Stimulated activated naive CD8-positive, alpha-beta T cell treated with anti-CD3 and anti-CD28 coated beads, Interleukin-15, amount 100 ng/mL, for 72 hours (primary cell): ENCODE results near the gene CLASRP.
"Not testable (repeated sequence)": the region's sequence is repeated elsewhere in the genome, so short reads cannot be mapped to it uniquely, and the experiment has no call there.

ENCODE experiments used
- ATAC-seq: fragments of 150-1000 bp; cut with Tn5 transposase; 2 replicates; pipeline ENCODE4 v1.10.0; 2021; ENCODE audit warnings: mild to moderate bottlenecking, moderate library complexity
- DNase-seq, 2 donors: peaks; one replicate each; pipeline ENCODE4 v3.0.0; 2021 to 2022
- H3K27ac Mint-ChIP-seq, 2 donors: one replicate each; pipeline ENCODE4 v1.8.0; 2022; ENCODE audit warnings: mild to moderate bottlenecking in 2 of 2, mixed read lengths in 2 of 2, moderate library complexity in 2 of 2
- H3K27me3 Mint-ChIP-seq: one replicate; pipeline ENCODE4 v1.8.0; 2022; ENCODE audit warnings: mixed read lengths
- H3K4me1 Mint-ChIP-seq: one replicate; pipeline ENCODE4 v1.8.0; 2022; ENCODE audit warnings: mild to moderate bottlenecking, mixed read lengths
- H3K4me3 Mint-ChIP-seq, 2 donors: one replicate each; pipeline ENCODE4 v1.8.0; 2022; ENCODE audit warnings: mild to moderate bottlenecking in 2 of 2, mixed read lengths in 2 of 2, moderate library complexity in 1 of 2
- H3K9me3 Mint-ChIP-seq, 2 donors: one replicate each; pipeline ENCODE4 v1.8.0; 2022; ENCODE audit warnings: mixed read lengths in 2 of 2

CLASRP gene

GRCh38 chr19:45038931-45039893, at the start of gene CLASRP:
TSS of gene CLASRP (plus strand) at chr19:45039045. CDS start at chr19:45040213, 1,168 bp downstream.
- Mint-ChIP-seq H3K9me3 (no peaks in the 10 kb centered on the region), H3K4me3 (peak within 1 kb of the TSS; percentile 94), H3K4me1 (peaks cover 35% of the 10 kb centered on the region), H3K27me3 (no peaks in the 10 kb centered on the region), H3K27ac (peak within 1 kb of the TSS; percentile 95 to 98)
- peak; percentile 82 to 86 for DNase-seq
- ATAC-seq: peak; percentile 98

GRCh38 chr19:44990459-44990858, 48.4 kb upstream of the CLASRP start:
- no peaks in the 10 kb centered on the region for H3K9me3 Mint-ChIP-seq
- ATAC-seq (no peak), DNase-seq (no peak)
- H3K27ac Mint-ChIP-seq: peak overlapping the region in 1 of 2 donors; percentile 49
- no peaks in the 10 kb centered on the region for H3K4me1 Mint-ChIP-seq
- H3K27me3 Mint-ChIP-seq: no peaks in the 10 kb centered on the region
- H3K4me3 Mint-ChIP-seq: no peak overlapping the region

GRCh38 chr19:44990966-44991365, 47.9 kb upstream of the CLASRP start:
- no peak overlapping the region for H3K27ac Mint-ChIP-seq
- H3K9me3 Mint-ChIP-seq: no peaks in the 10 kb centered on the region
- no peak overlapping the region for H3K4me3 Mint-ChIP-seq
- no peaks in the 10 kb centered on the region for H3K4me1 Mint-ChIP-seq
- DNase-seq (no peak), ATAC-seq (no peak)
- H3K27me3 Mint-ChIP-seq: no peaks in the 10 kb centered on the region

- Mint-ChIP-seq H3K27ac (no peak overlapping the region), H3K27me3 (no peaks in the 10 kb centered on the region), H3K4me1 (no peaks in the 10 kb centered on the region), H3K4me3 (no peak overlapping the region), H3K9me3 (no peaks in the 10 kb centered on the region)
- no peak for DNase-seq
- peak; percentile 50 for ATAC-seq
These were observed 46.3 kb upstream of the CLASRP start for GRCh38 chr19:44992336-44993163.

GRCh38 chr19:44993526-44993925, 45.3 kb upstream of the CLASRP start:
- no peaks in the 10 kb centered on the region for H3K9me3 Mint-ChIP-seq
- no peak overlapping the region for H3K4me3 Mint-ChIP-seq
- no peaks in the 10 kb centered on the region for H3K27me3 Mint-ChIP-seq
- no peak overlapping the region for H3K27ac Mint-ChIP-seq
- H3K4me1 Mint-ChIP-seq: no peaks in the 10 kb centered on the region
- no peak for ATAC-seq
- no peak for DNase-seq

GRCh38 chr19:44993926-44994537, 44.8 kb upstream of the CLASRP start:
- no peaks in the 10 kb centered on the region for H3K4me1 Mint-ChIP-seq
- H3K27ac Mint-ChIP-seq: no peak overlapping the region
- no peaks in the 10 kb centered on the region for H3K9me3 Mint-ChIP-seq
- H3K27me3 Mint-ChIP-seq: no peaks in the 10 kb centered on the region
- DNase-seq (no peak), ATAC-seq (no peak)
- H3K4me3 Mint-ChIP-seq: no peak overlapping the region

- Mint-ChIP-seq H3K27ac (no peak overlapping the region), H3K4me1 (peaks cover 26% of the 10 kb centered on the region), H3K9me3 (no peaks in the 10 kb centered on the region), H3K27me3 (no peaks in the 10 kb centered on the region), H3K4me3 (no peak overlapping the region)
- ATAC-seq (no peak), DNase-seq (no peak)
These were observed 40.8 kb upstream of the CLASRP start for GRCh38 chr19:44998025-44998424.

- DNase-seq, H3K9me3 Mint-ChIP-seq, ATAC-seq, H3K27me3 Mint-ChIP-seq, H3K27ac Mint-ChIP-seq, H3K4me3 Mint-ChIP-seq: not testable (repeated sequence)
- peaks cover 27% of the 10 kb centered on the region for H3K4me1 Mint-ChIP-seq
These were observed 39.5 kb upstream of the CLASRP start for GRCh38 chr19:44999131-44999925.

GRCh38 chr19:45000665-45001064, 38.2 kb upstream of the CLASRP start:
- ATAC-seq, H3K27me3 Mint-ChIP-seq, DNase-seq, H3K9me3 Mint-ChIP-seq: not testable (repeated sequence)
- Mint-ChIP-seq H3K4me3 (peak overlapping the region; percentile 65 to 72), H3K27ac (peak overlapping the region in 1 of 2 donors; percentile 92), H3K4me1 (peaks cover 27% of the 10 kb centered on the region)

GRCh38 chr19:45001087-45001739, 37.6 kb upstream of the CLASRP start, which contains the start of gene RELB:
TSS of gene RELB (plus strand) at chr19:45001464. CDS start at chr19:45001580, 116 bp downstream.
- ATAC-seq (peak; percentile 78), DNase-seq (peak; percentile 95)
- Mint-ChIP-seq H3K4me3 (peak within 1 kb of the TSS; percentile 95 to 97), H3K4me1 (peaks cover 27% of the 10 kb centered on the region), H3K27ac (peak within 1 kb of the TSS; percentile 99), H3K9me3 (no peaks in the 10 kb centered on the region), H3K27me3 (no peaks in the 10 kb centered on the region)

- H3K9me3 Mint-ChIP-seq: no peaks in the 10 kb centered on the region
- ATAC-seq: no peak
- H3K27me3 Mint-ChIP-seq: no peaks in the 10 kb centered on the region
- H3K4me1 Mint-ChIP-seq: peaks cover 32% of the 10 kb centered on the region
- H3K27ac Mint-ChIP-seq: no peak overlapping the region
- no peak for DNase-seq
- peak overlapping the region in 1 of 2 donors; percentile 26 for H3K4me3 Mint-ChIP-seq
These were observed 35.4 kb upstream of the CLASRP start for GRCh38 chr19:45003485-45003884.

- Mint-ChIP-seq H3K4me3 (no peak overlapping the region), H3K9me3 (no peaks in the 10 kb centered on the region), H3K4me1 (peaks cover 24% of the 10 kb centered on the region), H3K27ac (no peak overlapping the region), H3K27me3 (no peaks in the 10 kb centered on the region)
- ATAC-seq (no peak), DNase-seq (no peak)
These were observed 33.1 kb upstream of the CLASRP start for GRCh38 chr19:45005787-45006186.

- Mint-ChIP-seq H3K4me3 (no peak overlapping the region), H3K27me3 (no peaks in the 10 kb centered on the region), H3K27ac (no peak overlapping the region), H3K4me1 (peaks cover 5% of the 10 kb centered on the region), H3K9me3 (no peaks in the 10 kb centered on the region)
- DNase-seq (no peak), ATAC-seq (no peak)
These were observed 30.3 kb upstream of the CLASRP start for GRCh38 chr19:45008552-45008951.

GRCh38 chr19:45009625-45010255, 29.1 kb upstream of the CLASRP start:
- no peaks in the 10 kb centered on the region for H3K9me3 Mint-ChIP-seq
- no peak overlapping the region for H3K4me3 Mint-ChIP-seq
- peak overlapping the region in 1 of 2 donors; percentile 88 for H3K27ac Mint-ChIP-seq
- no peaks in the 10 kb centered on the region for H3K27me3 Mint-ChIP-seq
- ATAC-seq (no peak), DNase-seq (no peak)
- H3K4me1 Mint-ChIP-seq: peaks cover 5% of the 10 kb centered on the region
